ENCODE data around the gene ATG5.
"Not testable (repeated sequence)": the region's sequence is repeated elsewhere in the genome, so short reads cannot be mapped to it uniquely, and the experiment has no call there.

Gene ATG5

GRCh38 chr6:106257195-106257594 is 68.4 kb downstream of the ATG5 start:
- Histone ChIP-seq H3K9me3 (ENCODE audit: control insufficient read depth, insufficient read depth, low read length) (no peaks in the 10 kb centered on the region), H3K4me1 (ENCODE audit: control insufficient read depth, insufficient read depth, low read length) (no peaks in the 10 kb centered on the region), H3K4me3 (ENCODE audit: low read depth, low read length) (no peak overlapping the region), H3K27me3 (ENCODE audit: control insufficient read depth, insufficient read depth, low read length) (no peaks in the 10 kb centered on the region), H3K27ac (ENCODE audit: low read depth, low read length) (no peak overlapping the region), H3K9ac (ENCODE audit: low read depth, low read length) (no peak overlapping the region), H3K36me3 (ENCODE audit: control insufficient read depth, insufficient read depth, low read length) (no peaks in the 10 kb centered on the region)

GRCh38 chr6:106256201-106256968 is 69.2 kb downstream of the ATG5 start:
- no peak overlapping the region for H3K27ac ChIP-seq (ENCODE audit: low read depth, low read length)
- no peak overlapping the region for H3K4me3 ChIP-seq (ENCODE audit: low read depth, low read length)
- no peaks in the 10 kb centered on the region for H3K27me3 ChIP-seq (ENCODE audit: control insufficient read depth, insufficient read depth, low read length)
- no peaks in the 10 kb centered on the region for H3K4me1 ChIP-seq (ENCODE audit: control insufficient read depth, insufficient read depth, low read length)
- H3K9me3 ChIP-seq (ENCODE audit: control insufficient read depth, insufficient read depth, low read length), result no peaks in the 10 kb centered on the region
- no peaks in the 10 kb centered on the region for H3K36me3 ChIP-seq (ENCODE audit: control insufficient read depth, insufficient read depth, low read length)
- H3K9ac ChIP-seq (ENCODE audit: low read depth, low read length), result no peak overlapping the region

GRCh38 chr6:106255306-106255705 is 70.3 kb downstream of the ATG5 start:
- Histone ChIP-seq H3K4me1 (ENCODE audit: control insufficient read depth, insufficient read depth, low read length) (no peaks in the 10 kb centered on the region; the same call in 1 of the 2 replicates), H3K36me3 (ENCODE audit: control insufficient read depth, insufficient read depth, low read length) (no peaks in the 10 kb centered on the region), H3K9me3 (ENCODE audit: control insufficient read depth, insufficient read depth, low read length) (no peaks in the 10 kb centered on the region), H3K4me3 (ENCODE audit: low read depth, low read length) (no peak overlapping the region), H3K27ac (ENCODE audit: low read depth, low read length) (no peak overlapping the region), H3K9ac (ENCODE audit: low read depth, low read length) (no peak overlapping the region), H3K27me3 (ENCODE audit: control insufficient read depth, insufficient read depth, low read length) (no peaks in the 10 kb centered on the region)

- no peaks in the 10 kb centered on the region for H3K27me3 ChIP-seq (ENCODE audit: control insufficient read depth, insufficient read depth, low read length)
- H3K27ac ChIP-seq (ENCODE audit: low read depth, low read length), result no peak overlapping the region
- H3K9me3 ChIP-seq (ENCODE audit: control insufficient read depth, insufficient read depth, low read length), result no peaks in the 10 kb centered on the region
- H3K9ac ChIP-seq (ENCODE audit: low read depth, low read length), result no peak overlapping the region
- no peaks in the 10 kb centered on the region; the same call in 1 of the 2 replicates for H3K4me1 ChIP-seq (ENCODE audit: control insufficient read depth, insufficient read depth, low read length)
- no peak overlapping the region for H3K4me3 ChIP-seq (ENCODE audit: low read depth, low read length)
- H3K36me3 ChIP-seq (ENCODE audit: control insufficient read depth, insufficient read depth, low read length), result no peaks in the 10 kb centered on the region
Measured at GRCh38 chr6:106254636-106255035, 70.9 kb downstream of the ATG5 start.

- Histone ChIP-seq H3K9me3 (ENCODE audit: control insufficient read depth, insufficient read depth, low read length) (no peaks in the 10 kb centered on the region), H3K27me3 (ENCODE audit: control insufficient read depth, insufficient read depth, low read length) (no peaks in the 10 kb centered on the region), H3K9ac (ENCODE audit: low read depth, low read length) (no peak overlapping the region), H3K4me1 (ENCODE audit: control insufficient read depth, insufficient read depth, low read length) (peaks cover 3% of the 10 kb centered on the region; the same call in 1 of the 2 replicates), H3K27ac (ENCODE audit: low read depth, low read length) (no peak overlapping the region), H3K4me3 (ENCODE audit: low read depth, low read length) (no peak overlapping the region), H3K36me3 (ENCODE audit: control insufficient read depth, insufficient read depth, low read length) (no peaks in the 10 kb centered on the region)
Measured at GRCh38 chr6:106253731-106254130, 71.8 kb downstream of the ATG5 start.

- H3K9me3 ChIP-seq (ENCODE audit: control insufficient read depth, insufficient read depth, low read length), result no peaks in the 10 kb centered on the region
- H3K9ac ChIP-seq (ENCODE audit: low read depth, low read length), result no peak overlapping the region
- peaks cover 3% of the 10 kb centered on the region; the same call in 1 of the 2 replicates for H3K4me1 ChIP-seq (ENCODE audit: control insufficient read depth, insufficient read depth, low read length)
- no peaks in the 10 kb centered on the region for H3K36me3 ChIP-seq (ENCODE audit: control insufficient read depth, insufficient read depth, low read length)
- no peak overlapping the region for H3K4me3 ChIP-seq (ENCODE audit: low read depth, low read length)
- no peak overlapping the region for H3K27ac ChIP-seq (ENCODE audit: low read depth, low read length)
- H3K27me3 ChIP-seq (ENCODE audit: control insufficient read depth, insufficient read depth, low read length), result no peaks in the 10 kb centered on the region
Measured at GRCh38 chr6:106253172-106253571, 72.4 kb downstream of the ATG5 start.

- H3K4me1 ChIP-seq (ENCODE audit: control insufficient read depth, insufficient read depth, low read length), result peaks cover 3% of the 10 kb centered on the region; the same call in 1 of the 2 replicates
- H3K9ac ChIP-seq (ENCODE audit: low read depth, low read length), result no peak overlapping the region
- no peak overlapping the region for H3K27ac ChIP-seq (ENCODE audit: low read depth, low read length)
- H3K36me3 ChIP-seq (ENCODE audit: control insufficient read depth, insufficient read depth, low read length), result peaks cover 4% of the 10 kb centered on the region
- no peaks in the 10 kb centered on the region for H3K9me3 ChIP-seq (ENCODE audit: control insufficient read depth, insufficient read depth, low read length)
- H3K27me3 ChIP-seq (ENCODE audit: control insufficient read depth, insufficient read depth, low read length), result no peaks in the 10 kb centered on the region
- no peak overlapping the region for H3K4me3 ChIP-seq (ENCODE audit: low read depth, low read length)
Measured at GRCh38 chr6:106252687-106253086, 72.9 kb downstream of the ATG5 start.

GRCh38 chr6:106251531-106252255 is 73.9 kb downstream of the ATG5 start:
- not testable (repeated sequence) for H3K4me3 ChIP-seq (ENCODE audit: low read depth, low read length); H3K9me3 ChIP-seq (ENCODE audit: control insufficient read depth, insufficient read depth, low read length); H3K27me3 ChIP-seq (ENCODE audit: control insufficient read depth, insufficient read depth, low read length); H3K27ac ChIP-seq (ENCODE audit: low read depth, low read length); H3K4me1 ChIP-seq (ENCODE audit: control insufficient read depth, insufficient read depth, low read length); H3K9ac ChIP-seq (ENCODE audit: low read depth, low read length)
- peaks cover 12% of the 10 kb centered on the region for H3K36me3 ChIP-seq (ENCODE audit: control insufficient read depth, insufficient read depth, low read length)

GRCh38 chr6:106250953-106251352 is 74.6 kb downstream of the ATG5 start:
- H3K4me1 ChIP-seq (ENCODE audit: control insufficient read depth, insufficient read depth, low read length), result peaks cover 8% of the 10 kb centered on the region
- peaks cover 15% of the 10 kb centered on the region for H3K36me3 ChIP-seq (ENCODE audit: control insufficient read depth, insufficient read depth, low read length)
- H3K27me3 ChIP-seq (ENCODE audit: control insufficient read depth, insufficient read depth, low read length), result no peaks in the 10 kb centered on the region
- H3K4me3 ChIP-seq (ENCODE audit: low read depth, low read length), result no peak overlapping the region
- H3K9ac ChIP-seq (ENCODE audit: low read depth, low read length), result no peak overlapping the region
- H3K9me3 ChIP-seq (ENCODE audit: control insufficient read depth, insufficient read depth, low read length), result no peaks in the 10 kb centered on the region
- no peak overlapping the region for H3K27ac ChIP-seq (ENCODE audit: low read depth, low read length)

- H3K4me3 ChIP-seq (ENCODE audit: low read depth, low read length), result no peak overlapping the region
- H3K27me3 ChIP-seq (ENCODE audit: control insufficient read depth, insufficient read depth, low read length), result no peaks in the 10 kb centered on the region
- no peaks in the 10 kb centered on the region for H3K9me3 ChIP-seq (ENCODE audit: control insufficient read depth, insufficient read depth, low read length)
- peaks cover 8% of the 10 kb centered on the region for H3K4me1 ChIP-seq (ENCODE audit: control insufficient read depth, insufficient read depth, low read length)
- no peak overlapping the region for H3K9ac ChIP-seq (ENCODE audit: low read depth, low read length)
- H3K36me3 ChIP-seq (ENCODE audit: control insufficient read depth, insufficient read depth, low read length), result peaks cover 15% of the 10 kb centered on the region
- H3K27ac ChIP-seq (ENCODE audit: low read depth, low read length), result no peak overlapping the region
Measured at GRCh38 chr6:106249658-106250057, 75.9 kb downstream of the ATG5 start.

GRCh38 chr6:106247733-106248132 is 77.8 kb downstream of the ATG5 start:
- Histone ChIP-seq H3K9me3 (ENCODE audit: control insufficient read depth, insufficient read depth, low read length) (no peaks in the 10 kb centered on the region), H3K4me1 (ENCODE audit: control insufficient read depth, insufficient read depth, low read length) (peaks cover 8% of the 10 kb centered on the region), H3K27me3 (ENCODE audit: control insufficient read depth, insufficient read depth, low read length) (no peaks in the 10 kb centered on the region), H3K36me3 (ENCODE audit: control insufficient read depth, insufficient read depth, low read length) (peaks cover 15% of the 10 kb centered on the region), H3K4me3 (ENCODE audit: low read depth, low read length) (no peak overlapping the region), H3K27ac (ENCODE audit: low read depth, low read length) (no peak overlapping the region), H3K9ac (ENCODE audit: low read depth, low read length) (no peak overlapping the region)
